HepG2 (cell line): Measurements from ENCODE around the gene ARMH3. TPM values are rescaled to one million over a fixed set of nuclear protein-coding genes. Genes with fewer than 3 reads are reported as not detected.

Experiments
- CENPT ChIP-seq: sonication (generic); formaldehyde crosslinking; IDR thresholded peaks from 2 replicates; pipeline ENCODE4 v1.8.0; 2022; ENCODE audit warnings: low read depth, mild to moderate bottlenecking, moderate library complexity, missing genetic modification reagents
- HIVEP1 ChIP-seq: sonication (generic); formaldehyde crosslinking; IDR thresholded peaks from 2 replicates; pipeline ENCODE4 v1.4.0; 2020; ENCODE audit warnings: mild to moderate bottlenecking, missing genetic modification reagents
- HNRNPUL1 ChIP-seq: fragments of 200-400 bp; formaldehyde crosslinking; IDR thresholded peaks from 2 replicates; pipeline ENCODE4 v1.6.1; 2017; ENCODE audit warnings: low read depth, mild to moderate bottlenecking, low read length, moderate library complexity
- MAZ ChIP-seq, 2 experiments: sonication (generic) in 1 of 2; formaldehyde crosslinking in 1 of 2; IDR thresholded peaks; 2 replicates each; pipeline versions ENCODE4 v1.5.0 to v1.6.1; 2012 to 2020; ENCODE audit warnings: low read depth in 2 of 2, mild to moderate bottlenecking in 2 of 2, borderline replicate concordance in 1 of 2, improper control_type of control experiment in 1 of 2, low read length in 1 of 2, missing genetic modification reagents in 1 of 2, moderate library complexity in 1 of 2
- MTA1 ChIP-seq: sonication (generic); formaldehyde crosslinking; IDR thresholded peaks from 2 replicates; pipeline ENCODE4 v1.4.0; 2020; ENCODE audit warnings: missing genetic modification reagents, mild to moderate bottlenecking, borderline replicate concordance
- NRL ChIP-seq: sonication (generic); formaldehyde crosslinking; IDR thresholded peaks from 2 replicates; pipeline ENCODE4 v1.5.0; 2020; ENCODE audit warnings: missing genetic modification reagents, mild to moderate bottlenecking, moderate library complexity, borderline replicate concordance
- POLR2G ChIP-seq: fragments of 200-400 bp; formaldehyde crosslinking; IDR thresholded peaks from 2 replicates; pipeline ENCODE4 v1.6.1; 2018; ENCODE audit warnings: mild to moderate bottlenecking, low read depth, low read length, moderate library complexity
- RBFOX2 ChIP-seq: fragments of 200-400 bp; formaldehyde crosslinking; IDR thresholded peaks from 2 replicates; pipeline ENCODE4 v1.6.1; 2017; ENCODE audit warnings: low read depth, mild to moderate bottlenecking, low read length
- ZFP37 ChIP-seq: sonication (generic); formaldehyde crosslinking; IDR thresholded peaks from 2 replicates; pipeline ENCODE4 v1.4.0; 2020; ENCODE audit warnings: missing genetic modification reagents, borderline replicate concordance
- ZFYVE20 ChIP-seq: sonication (generic); formaldehyde crosslinking; IDR thresholded peaks from 2 replicates; pipeline ENCODE4 v1.8.0; 2023; ENCODE audit warnings: low read depth, mild to moderate bottlenecking, moderate library complexity, missing genetic modification reagents, borderline replicate concordance
- ZNF20 ChIP-seq: sonication (generic); formaldehyde crosslinking; IDR thresholded peaks from 2 replicates; pipeline ENCODE4 v1.4.0; 2020; ENCODE audit warnings: mild to moderate bottlenecking, moderate library complexity, missing genetic modification reagents
- ZNF510 ChIP-seq: sonication (generic); formaldehyde crosslinking; IDR thresholded peaks from 2 replicates; pipeline ENCODE4 v1.4.0; 2020; ENCODE audit warnings: low read depth, mild to moderate bottlenecking, missing genetic modification reagents
- ZNF530 ChIP-seq: sonication (generic); formaldehyde crosslinking; IDR thresholded peaks from 2 replicates; pipeline ENCODE4 v1.5.0; 2020; ENCODE audit warnings: low read depth, mild to moderate bottlenecking, missing genetic modification reagents
- ZNF562 ChIP-seq: sonication (generic); formaldehyde crosslinking; IDR thresholded peaks from 2 replicates; pipeline ENCODE4 v1.8.0; 2022; ENCODE audit warnings: missing genetic modification reagents, borderline replicate concordance
- ZNF724P ChIP-seq: sonication (generic); formaldehyde crosslinking; IDR thresholded peaks from 2 replicates; pipeline ENCODE4 v1.8.0; 2022; ENCODE audit warnings: missing genetic modification reagents, borderline replicate concordance
- ZNF792 ChIP-seq: IDR thresholded peaks from 2 replicates; pipeline ENCODE4 v1.6.1; 2016
- polyA plus RNA-seq, 8 experiments: library from polyadenylated mRNA; depleted of rRNA in 3 of 8; stranded (reverse) in 7 of 8; unstranded in 1 of 8; fragments of >200 nt; fragmentation: Illumina TruSeq in 4 of 8; extraction: Trizol in 4 of 8; gene quantifications; 2 replicates each; pipeline versions ENCODE4 v1.2.1 to v1.2.3, GENCODE V29; 2011 to 2016; ENCODE audit warnings: low read depth in 4 of 8, missing spikeins in 1 of 8, mixed read lengths in 1 of 8; ENCODE audit not compliant: insufficient read depth in 1 of 8
- total RNA-seq, 5 experiments: library from RNA; depleted of rRNA; stranded (reverse); fragments of >200 nt; fragmentation: Illumina TruSeq; extraction: Trizol; gene quantifications; 2 replicates each; pipeline ENCODE4 v1.2.3, GENCODE V29; 2016; ENCODE audit warnings: low read depth in 1 of 5
- TF ChIP-seq, protein P1 (sequence below): sonication (generic); formaldehyde crosslinking; IDR thresholded peaks from 2 replicates; pipeline ENCODE4 v1.4.0; 2020; ENCODE audit warnings: missing genetic modification reagents
- TF ChIP-seq, protein P2 (sequence below): sonication (generic); formaldehyde crosslinking; IDR thresholded peaks from 2 replicates; pipeline ENCODE4 v1.4.0; 2020; ENCODE audit warnings: mild to moderate bottlenecking, missing genetic modification reagents

The ARMH3 gene
- total and polyA plus RNA-seq, 2 of the 13 experiments (the other 11 are each of a cell fraction or from before 2014, with no cell fraction given): 8.4 to 16.9 TPM

- peak; percentile 75 for TF ChIP-seq RBFOX2
- no peak for TF ChIP-seq NRL (CRISPR knock-in tag)
- TF ChIP-seq ZNF530 (CRISPR knock-in tag): no peak
- TF ChIP-seq, protein P1, sequence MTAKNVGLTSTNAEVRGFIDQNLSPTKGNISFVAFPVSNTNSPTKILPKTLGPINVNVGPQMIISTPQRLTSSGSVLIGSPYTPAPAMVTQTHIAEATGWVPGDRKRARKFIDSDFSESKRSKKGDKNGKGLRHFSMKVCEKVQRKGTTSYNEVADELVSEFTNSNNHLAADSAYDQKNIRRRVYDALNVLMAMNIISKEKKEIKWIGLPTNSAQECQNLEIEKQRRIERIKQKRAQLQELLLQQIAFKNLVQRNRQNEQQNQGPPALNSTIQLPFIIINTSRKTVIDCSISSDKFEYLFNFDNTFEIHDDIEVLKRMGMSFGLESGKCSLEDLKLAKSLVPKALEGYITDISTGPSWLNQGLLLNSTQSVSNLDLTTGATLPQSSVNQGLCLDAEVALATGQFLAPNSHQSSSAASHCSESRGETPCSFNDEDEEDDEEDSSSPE (CRISPR knock-in tag): no peak
- no peak for TF ChIP-seq ZNF562 (CRISPR knock-in tag)
- no peak for TF ChIP-seq POLR2G
- TF ChIP-seq ZFYVE20 (CRISPR knock-in tag): no peak
- no peak for TF ChIP-seq MAZ (IDR thresholded peaks at IDR 0.05; ENCODE audit: borderline replicate concordance, low read depth, low read length)
- no peak for TF ChIP-seq MAZ (CRISPR knock-in tag; IDR thresholded peaks at IDR 0.05; ENCODE audit: low read depth)
- no peak for TF ChIP-seq HNRNPUL1
- TF ChIP-seq CENPT (CRISPR knock-in tag): no peak
- TF ChIP-seq ZNF510 (CRISPR knock-in tag): no peak
- TF ChIP-seq HIVEP1 (CRISPR knock-in tag): no peak
- TF ChIP-seq MTA1: no peak
- no peak for TF ChIP-seq ZNF20 (CRISPR knock-in tag)
- 0 out of 2 replicates have a peak, but pooled peaks have one; percentile 48 for TF ChIP-seq ZNF724P (CRISPR knock-in tag)
- TF ChIP-seq ZFP37 (CRISPR knock-in tag): no peak
- TF ChIP-seq, protein P2, sequence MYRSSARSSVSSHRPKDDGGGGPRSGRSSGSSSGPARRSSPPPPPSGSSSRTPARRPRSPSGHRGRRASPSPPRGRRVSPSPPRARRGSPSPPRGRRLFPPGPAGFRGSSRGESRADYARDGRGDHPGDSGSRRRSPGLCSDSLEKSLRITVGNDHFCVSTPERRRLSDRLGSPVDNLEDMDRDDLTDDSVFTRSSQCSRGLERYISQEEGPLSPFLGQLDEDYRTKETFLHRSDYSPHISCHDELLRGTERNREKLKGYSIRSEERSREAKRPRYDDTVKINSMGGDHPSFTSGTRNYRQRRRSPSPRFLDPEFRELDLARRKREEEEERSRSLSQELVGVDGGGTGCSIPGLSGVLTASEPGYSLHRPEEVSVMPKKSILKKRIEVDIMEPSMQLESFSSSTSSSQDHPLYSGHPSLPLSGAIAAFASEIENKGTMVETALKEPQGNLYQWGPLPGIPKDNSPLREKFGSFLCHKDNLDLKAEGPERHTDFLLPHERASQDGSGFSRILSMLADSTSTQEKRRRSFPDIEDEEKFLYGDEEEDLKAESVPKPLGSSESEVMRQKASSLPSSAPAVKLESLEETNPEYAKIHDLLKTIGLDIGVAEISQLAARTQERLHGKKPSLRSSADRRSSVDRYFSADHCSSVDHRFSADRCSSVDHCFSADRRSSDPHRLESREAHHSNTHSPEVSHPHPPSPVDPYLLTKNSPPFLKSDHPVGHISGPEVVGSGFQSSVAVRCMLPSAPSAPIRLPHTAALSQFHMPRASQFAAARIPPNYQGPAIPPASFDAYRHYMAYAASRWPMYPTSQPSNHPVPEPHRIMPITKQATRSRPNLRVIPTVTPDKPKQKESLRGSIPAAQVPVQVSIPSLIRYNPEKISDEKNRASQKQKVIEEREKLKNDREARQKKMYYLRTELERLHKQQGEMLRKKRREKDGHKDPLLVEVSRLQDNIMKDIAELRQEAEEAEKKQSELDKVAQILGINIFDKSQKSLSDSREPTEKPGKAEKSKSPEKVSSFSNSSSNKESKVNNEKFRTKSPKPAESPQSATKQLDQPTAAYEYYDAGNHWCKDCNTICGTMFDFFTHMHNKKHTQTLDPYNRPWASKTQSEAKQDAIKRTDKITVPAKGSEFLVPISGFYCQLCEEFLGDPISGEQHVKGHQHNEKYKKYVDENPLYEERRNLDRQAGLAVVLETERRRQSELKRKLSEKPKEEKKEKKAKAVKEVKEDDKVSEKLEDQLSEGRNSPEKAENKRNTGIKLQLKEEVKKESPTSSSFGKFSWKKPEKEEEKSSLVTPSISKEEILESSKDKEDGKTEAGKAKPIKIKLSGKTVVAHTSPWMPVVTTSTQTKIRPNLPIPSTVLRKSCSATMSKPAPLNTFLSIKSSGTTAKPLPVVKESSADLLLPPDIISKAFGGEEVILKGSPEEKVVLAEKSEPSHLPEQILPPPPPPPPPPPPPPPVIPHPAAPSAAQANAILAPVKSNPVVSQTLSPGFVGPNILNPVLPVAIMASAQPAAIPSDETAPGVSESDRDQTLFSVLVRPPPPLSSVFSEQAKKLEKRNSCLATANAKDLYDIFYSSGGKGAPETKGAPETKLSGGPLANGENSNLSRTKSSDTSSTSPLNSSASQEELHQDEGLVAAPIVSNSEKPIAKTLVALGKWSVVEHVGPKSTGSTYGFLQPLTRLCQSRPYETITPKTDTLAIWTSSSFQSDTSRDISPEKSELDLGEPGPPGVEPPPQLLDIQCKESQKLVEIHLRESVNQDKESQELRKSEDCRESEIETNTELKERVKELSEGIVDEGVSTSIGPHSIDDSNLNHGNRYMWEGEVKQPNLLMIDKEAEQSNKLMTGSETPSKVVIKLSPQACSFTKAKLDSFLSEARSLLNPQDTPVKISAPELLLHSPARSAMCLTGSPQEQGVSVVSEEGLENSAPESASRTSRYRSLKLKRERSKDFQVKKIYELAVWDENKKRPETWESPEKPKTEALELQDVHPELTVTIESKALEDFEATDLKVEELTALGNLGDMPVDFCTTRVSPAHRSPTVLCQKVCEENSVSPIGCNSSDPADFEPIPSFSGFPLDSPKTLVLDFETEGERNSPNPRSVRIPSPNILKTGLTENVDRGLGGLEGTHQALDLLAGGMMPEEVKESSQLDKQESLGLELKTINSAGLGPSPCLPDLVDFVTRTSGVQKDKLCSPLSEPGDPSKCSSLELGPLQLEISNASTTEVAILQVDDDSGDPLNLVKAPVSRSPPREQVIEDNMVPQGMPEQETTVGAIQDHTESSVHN: no peak
- 0 out of 2 replicates have a peak, but pooled peaks have one; percentile 42 for TF ChIP-seq ZNF792 (CRISPR knock-in tag)
Measured at GRCh38 chr10:102065561-102066398, 9.8 kb upstream of the ARMH3 start (continued).
